IMR-90 (cell line): ENCODE data around the gene CLBA1. TPM values are rescaled to one million over a fixed set of nuclear protein-coding genes. Genes with fewer than 3 reads are reported as not detected.

ENCODE experiments used
- ATAC-seq: fragments of 200-7000 bp; cut with Tn5 transposase; 2 replicates; pipeline ENCODE4 v1.9.1; 2020; ENCODE audit warnings: low read depth, mild to moderate bottlenecking, moderate library complexity
- BruUV-seq: library from RNA; stranded (reverse); fragments of 400-500 nt; replicated peaks from 2 replicates; lab custom pipeline; 2021; lab: Mats Ljungman, UMichigan
- CTCF ChIA-PET: fragments of 300-600 bp; formaldehyde crosslinking; extraction: SDS; loops from one replicate; lab custom pipeline; 2021; ENCODE audit warnings: antibody characterized with exemption; lab: Yijun Ruan, JAX
- POLR2A ChIA-PET: fragments of 300-600 bp; sonication (Branson Sonifier 250); formaldehyde crosslinking; loops from one replicate; lab custom pipeline; 2022; ENCODE audit warnings: antibody characterized with exemption; ENCODE audit not compliant: unreplicated experiment; lab: Charles Lee
- DNase-seq: peaks from one replicate; pipeline ENCODE4 v3.0.0; 2013
- H2AFZ ChIP-seq: replicated peaks from 2 replicates; pipeline ENCODE3; 2013; ENCODE audit warnings: low read length, mild to moderate bottlenecking; ENCODE audit not compliant: poor library complexity
- H2AK5ac ChIP-seq: 2 replicates; pipeline ENCODE4 v1.6.1; 2013; ENCODE audit warnings: low read depth, low read length, inconsistent platforms
- H2AK9ac ChIP-seq: replicated peaks from 2 replicates; pipeline ENCODE3; 2013; ENCODE audit warnings: mild to moderate bottlenecking, low read depth, low read length, moderate library complexity; ENCODE audit not compliant: poor library complexity
- H2BK120ac ChIP-seq: 2 replicates; pipeline ENCODE4 v1.6.1; 2013; ENCODE audit warnings: low read depth, low read length, inconsistent platforms
- H2BK15ac ChIP-seq: 3 replicates; pipeline ENCODE4 v1.6.1; 2013; ENCODE audit warnings: low read depth, low read length, inconsistent platforms
- H2BK20ac ChIP-seq: 2 replicates; pipeline ENCODE4 v1.6.1; 2013; ENCODE audit warnings: low read depth, mild to moderate bottlenecking, inconsistent platforms, low read length, moderate library complexity
- H2BK5ac ChIP-seq: 2 replicates; pipeline ENCODE4 v1.6.1; 2013; ENCODE audit warnings: mild to moderate bottlenecking, low read depth, low read length, inconsistent platforms; ENCODE audit not compliant: poor library complexity, severe bottlenecking
- H3K14ac ChIP-seq: replicated peaks from 2 replicates; pipeline ENCODE4 v1.6.1; 2013; ENCODE audit warnings: low read depth, low read length, inconsistent platforms
- H3K18ac ChIP-seq: 2 replicates; pipeline ENCODE4 v1.6.1; 2013; ENCODE audit warnings: low read depth, low read length, control low read depth
- H3K23ac ChIP-seq: 2 replicates; pipeline ENCODE4 v1.6.1; 2013; ENCODE audit warnings: low read depth, low read length, inconsistent platforms
- H3K27ac ChIP-seq: 2 replicates; pipeline ENCODE4 v1.5.1; 2013; ENCODE audit warnings: mild to moderate bottlenecking, control low read depth, low read length; ENCODE audit not compliant: insufficient read depth
- H3K27me3 ChIP-seq: 2 replicates; pipeline ENCODE4 v1.6.1; 2013; ENCODE audit warnings: low read length; ENCODE audit not compliant: control insufficient read depth, insufficient read depth
- H3K36me3 ChIP-seq: 2 replicates; pipeline ENCODE4 v1.6.1; 2013; ENCODE audit warnings: low read length, mixed read lengths; ENCODE audit not compliant: control insufficient read depth, insufficient read depth
- H3K4ac ChIP-seq: 2 replicates; pipeline ENCODE4 v1.6.1; 2013; ENCODE audit warnings: low read depth, low read length, inconsistent platforms
- H3K4me1 ChIP-seq: 2 replicates; pipeline ENCODE4 v1.6.1; 2013; ENCODE audit warnings: low read length, mixed read lengths; ENCODE audit not compliant: control insufficient read depth, insufficient read depth
- H3K4me2 ChIP-seq: 2 replicates; pipeline ENCODE4 v1.6.1; 2013; ENCODE audit warnings: low read depth, mild to moderate bottlenecking, control low read depth, low read length, moderate library complexity
- H3K4me3 ChIP-seq: 2 replicates; pipeline ENCODE4 v1.5.1; 2013; ENCODE audit warnings: low read depth, mild to moderate bottlenecking, control low read depth, low read length, moderate library complexity; ENCODE audit not compliant: insufficient read depth
- H3K56ac ChIP-seq: 2 replicates; pipeline ENCODE4 v1.6.1; 2013; ENCODE audit warnings: low read length, inconsistent platforms; ENCODE audit not compliant: insufficient read depth; ENCODE audit errors: extremely low read depth
- H3K79me1 ChIP-seq, 2 experiments: 2 replicates each; pipeline ENCODE4 v1.6.1; 2013; ENCODE audit warnings: low read length in 2 of 2, inconsistent platforms in 1 of 2, low read depth in 1 of 2
- H3K9ac ChIP-seq: 2 replicates; pipeline ENCODE4 v1.6.1; 2013; ENCODE audit warnings: low read depth, low read length, control low read depth
- H3K9me1 ChIP-seq: 2 replicates; pipeline ENCODE4 v1.6.1; 2013; ENCODE audit warnings: low read length, inconsistent platforms; ENCODE audit not compliant: insufficient read depth
- H3K9me3 ChIP-seq: 2 replicates; pipeline ENCODE4 v1.6.1; 2013; ENCODE audit warnings: low read length; ENCODE audit not compliant: control insufficient read depth, insufficient read depth
- H4K20me1 ChIP-seq: 2 replicates; pipeline ENCODE4 v1.6.1; 2013; ENCODE audit warnings: low read length, inconsistent platforms; ENCODE audit not compliant: insufficient read depth
- H4K5ac ChIP-seq: 2 replicates; pipeline ENCODE4 v1.6.1; 2013; ENCODE audit warnings: mild to moderate bottlenecking, low read depth, low read length, control low read depth
- H4K8ac ChIP-seq, 2 experiments: 2 replicates each; pipeline ENCODE4 v1.6.1; 2013; ENCODE audit warnings: low read depth in 2 of 2, low read length in 2 of 2, control low read depth in 1 of 2, inconsistent platforms in 1 of 2
- H4K91ac ChIP-seq: 2 replicates; pipeline ENCODE4 v1.6.1; 2013; ENCODE audit warnings: low read depth, low read length, inconsistent platforms; ENCODE audit not compliant: insufficient read depth
- BHLHE40 ChIP-seq: fragments of 150-350 bp; IDR thresholded peaks from 2 replicates; pipeline ENCODE4 v1.6.1; 2016; ENCODE audit warnings: mild to moderate bottlenecking, low read depth, low read length
- CEBPB ChIP-seq: IDR thresholded peaks from 2 replicates; pipeline ENCODE4 v1.6.1; 2012; ENCODE audit warnings: low read depth, low read length, improper control_type of control experiment
- CHD1 ChIP-seq: IDR thresholded peaks from 2 replicates; pipeline ENCODE4 v1.6.1; 2012; ENCODE audit warnings: low read depth, low read length, improper control_type of control experiment
- CTCF ChIP-seq: conservative IDR thresholded peaks from 2 replicates; pipeline ENCODE4 v1.5.1; 2012; ENCODE audit warnings: mild to moderate bottlenecking, low read depth, low read length, improper control_type of control experiment
- FOS ChIP-seq: fragments of 150-350 bp; IDR thresholded peaks from 2 replicates; pipeline ENCODE4 v1.6.1; 2016; ENCODE audit warnings: low read depth, low read length
- MAFK ChIP-seq: IDR thresholded peaks from 2 replicates; pipeline ENCODE4 v1.6.1; 2012; ENCODE audit warnings: low read depth, low read length, improper control_type of control experiment
- MAZ ChIP-seq: IDR thresholded peaks from 2 replicates; pipeline ENCODE4 v1.6.1; 2012; ENCODE audit warnings: low read depth, mild to moderate bottlenecking, low read length, improper control_type of control experiment, moderate library complexity, borderline replicate concordance
- MXI1 ChIP-seq: IDR thresholded peaks from 2 replicates; pipeline ENCODE4 v1.6.1; 2012; ENCODE audit warnings: low read depth, mild to moderate bottlenecking, low read length, moderate library complexity, borderline replicate concordance
- NFE2L2 ChIP-seq: fragments of 150-350 bp; IDR thresholded peaks from 2 replicates; pipeline ENCODE4 v1.6.1; 2016; ENCODE audit warnings: low read depth, mild to moderate bottlenecking, low read length
- POLR2A ChIP-seq: IDR thresholded peaks from 2 replicates; pipeline ENCODE4 v1.6.1; 2012; ENCODE audit warnings: mild to moderate bottlenecking, low read depth, low read length
- RAD21 ChIP-seq: IDR thresholded peaks from 2 replicates; pipeline ENCODE4 v1.6.1; 2012; ENCODE audit warnings: low read length, improper control_type of control experiment
- RCOR1 ChIP-seq: IDR thresholded peaks from 2 replicates; pipeline ENCODE4 v1.6.1; 2012; ENCODE audit warnings: mild to moderate bottlenecking, low read length, improper control_type of control experiment; ENCODE audit not compliant: insufficient replicate concordance
- RFX5 ChIP-seq: IDR thresholded peaks from 2 replicates; pipeline ENCODE4 v1.8.0; 2012; ENCODE audit warnings: low read depth, mild to moderate bottlenecking, low read length, moderate library complexity
- WGBS, 2 experiments: methylation state at CpG; one replicate each; pipeline versions ENCODE4 v1.1.5 to v1.1.7; 2013; ENCODE audit warnings: missing lambda C conversion rate in 2 of 2; ENCODE audit not compliant: insufficient read length in 1 of 2; ENCODE audit errors: extremely low coverage in 2 of 2; 5-methylcytosine and 5-hydroxymethylcytosine counted together
- dilution Hi-C: fragments of 300-500 bp; cut with HindIII; formaldehyde crosslinking; loops from one replicate; pipeline ENCODE4 v1.14.3; 2018; ENCODE audit warnings: low sequenced_read_pairs; ENCODE audit not compliant: unreplicated experiment
- in situ Hi-C: fragments of 300-500 bp; cut with MboI; formaldehyde crosslinking; loops from 3 replicates; pipeline ENCODE4 v1.14.3; 2019; ENCODE audit warnings: low sequenced_read_pairs, inconsistent platforms, mixed read lengths
- intact Hi-C: fragments of 100-400 bp; cut with micrococcal nuclease; formaldehyde crosslinking; loops from 2 replicates; pipeline ENCODE4 v1.10.0; 2022
- polyA plus RNA-seq, 3 experiments: library from polyadenylated mRNA; depleted of rRNA; stranded (reverse); fragments of >200 nt; gene quantifications; 2 replicates each; pipeline ENCODE4 v1.2.3, GENCODE V29; 2012; ENCODE audit warnings: low replicate concordance in 1 of 3
- total RNA-seq: library from RNA; depleted of rRNA; stranded (reverse); fragments of >200 nt; gene quantifications from 2 replicates; pipeline ENCODE4 v1.2.3, GENCODE V29; 2012
- TF ChIP-seq, protein P1 (sequence below): fragments of 150-350 bp; IDR thresholded peaks from 2 replicates; pipeline ENCODE4 v1.6.1; 2016; ENCODE audit warnings: low read depth, mild to moderate bottlenecking, low read length, moderate library complexity, borderline replicate concordance
- TF ChIP-seq, protein P2 (sequence below): fragments of 150-350 bp; IDR thresholded peaks from 2 replicates; pipeline ENCODE4 v1.6.1; 2017; ENCODE audit warnings: mild to moderate bottlenecking, antibody characterized with exemption, low read length, low read depth

Gene CLBA1
- total and polyA plus RNA-seq, 2 of the 4 experiments (the other 2 are of a cell fraction), result 2.7 to 6.2 TPM

- DNase-seq, result no peak
- Histone ChIP-seq H3K4me3 (no peak overlapping the region), H4K5ac (no peak overlapping the region), H3K9me3 (no peaks in the 10 kb centered on the region), H2AK5ac (no peak overlapping the region), H3K4me1 (no peaks in the 10 kb centered on the region), H3K14ac (no peak overlapping the region), H3K4me2 (no peak overlapping the region), H4K8ac (no peak overlapping the region), H3K27ac (no peak overlapping the region), H2BK120ac (no peak overlapping the region), H3K23ac (no peak overlapping the region), H2AFZ (no peak overlapping the region), H2BK20ac (no peak overlapping the region), H3K18ac (no peak overlapping the region), H2BK5ac (no peak overlapping the region), H4K91ac (no peak overlapping the region), H3K9ac (no peak overlapping the region), H3K27me3 (peaks cover 31% of the 10 kb centered on the region), H3K56ac (no peak overlapping the region), H3K9me1 (no peaks in the 10 kb centered on the region), H3K36me3 (no peaks in the 10 kb centered on the region), H2BK15ac (no peak overlapping the region), H2AK9ac (no peak overlapping the region), H3K79me1 (no peaks in the 10 kb centered on the region), H4K20me1 (no peaks in the 10 kb centered on the region), H3K4ac (no peak overlapping the region)
- 40% methylated on average over 6 of the region's 11 CpGs; no CpG with 5 or more reads in 1 of the 2 experiments for WGBS, 2 experiments
- POLR2A ChIA-PET, result interaction anchor here (0.6 kb wide), 1 partner anchor 46 kb away, joined by 3 read pairs; the partner anchor contains the start of gene CLBA1
- ATAC-seq, result no peak
- in situ Hi-C loops (loop anchor here (5.0 kb wide), 1 partner anchor 32 kb away; no protein-coding TSS in a partner anchor), dilution Hi-C loops (loop anchor here (10.0 kb wide), 1 partner anchor 115 kb away; no protein-coding TSS in a partner anchor), intact Hi-C loops (no loop called here)
- CTCF ChIA-PET, result no interaction called here
- BruUV-seq, result no TSS peak
- TF ChIP-seq CTCF (no peak), RFX5 (no peak), MXI1 (no peak), MAZ (no peak), CHD1 (no peak), RAD21 (no peak), MAFK (no peak), RCOR1 (no peak), BHLHE40 (no peak), NFE2L2 (no peak), CEBPB (no peak), POLR2A (no peak), FOS (no peak)
- TF ChIP-seq, protein P1, sequence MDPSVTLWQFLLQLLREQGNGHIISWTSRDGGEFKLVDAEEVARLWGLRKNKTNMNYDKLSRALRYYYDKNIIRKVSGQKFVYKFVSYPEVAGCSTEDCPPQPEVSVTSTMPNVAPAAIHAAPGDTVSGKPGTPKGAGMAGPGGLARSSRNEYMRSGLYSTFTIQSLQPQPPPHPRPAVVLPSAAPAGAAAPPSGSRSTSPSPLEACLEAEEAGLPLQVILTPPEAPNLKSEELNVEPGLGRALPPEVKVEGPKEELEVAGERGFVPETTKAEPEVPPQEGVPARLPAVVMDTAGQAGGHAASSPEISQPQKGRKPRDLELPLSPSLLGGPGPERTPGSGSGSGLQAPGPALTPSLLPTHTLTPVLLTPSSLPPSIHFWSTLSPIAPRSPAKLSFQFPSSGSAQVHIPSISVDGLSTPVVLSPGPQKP, result no peak
- TF ChIP-seq, protein P2, sequence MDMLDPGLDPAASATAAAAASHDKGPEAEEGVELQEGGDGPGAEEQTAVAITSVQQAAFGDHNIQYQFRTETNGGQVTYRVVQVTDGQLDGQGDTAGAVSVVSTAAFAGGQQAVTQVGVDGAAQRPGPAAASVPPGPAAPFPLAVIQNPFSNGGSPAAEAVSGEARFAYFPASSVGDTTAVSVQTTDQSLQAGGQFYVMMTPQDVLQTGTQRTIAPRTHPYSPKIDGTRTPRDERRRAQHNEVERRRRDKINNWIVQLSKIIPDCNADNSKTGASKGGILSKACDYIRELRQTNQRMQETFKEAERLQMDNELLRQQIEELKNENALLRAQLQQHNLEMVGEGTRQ, result no peak
Observed at GRCh38 chr14:104939666-104940410, 45.8 kb upstream of the CLBA1 start.
